K562 (cell line): ENCODE measurements around the gene MSX1. TPM values are rescaled to one million over a fixed set of nuclear protein-coding genes. Genes with fewer than 3 reads are reported as not detected.

Source experiments
- ATAC-seq: fragments of 200-7000 bp; cut with Tn5 transposase; 3 replicates; pipeline ENCODE4 v1.9.1; 2020; ENCODE audit warnings: moderate library complexity
- BruUV-seq: library from RNA; stranded (reverse); fragments of 400-500 nt; replicated peaks from 2 replicates; lab custom pipeline; 2021; lab: Mats Ljungman, UMichigan
- CTCF ChIA-PET: fragments of 300-600 bp; formaldehyde crosslinking; extraction: SDS; loops from one replicate; lab custom pipeline; 2021; ENCODE audit warnings: low intra/inter-chr PET ratio; lab: Yijun Ruan, JAX
- POLR2A ChIA-PET: fragments of 300-600, 350-650 bp; sonication (Branson Sonifier 250); formaldehyde crosslinking; extraction: SDS; loops from one replicate; lab custom pipeline; 2021; ENCODE audit warnings: antibody characterized with exemption, inconsistent platforms; lab: Yijun Ruan, JAX
- DNase-seq, 4 experiments: peaks; one replicate each; pipeline versions ENCODE4 v3.0.0 to v3.0.0-alpha.2; 2011 to 2018; ENCODE audit warnings: low spot score in 3 of 4, mixed read lengths in 3 of 4; ENCODE audit errors: extremely low read depth in 1 of 4
- FAIRE-seq: peaks from 2 replicates; lab custom pipeline; 2011; peaks lifted over from hg19 to GRCh38; lab: Jason Lieb, UNC
- H2AFZ ChIP-seq: 2 replicates; pipeline ENCODE4 v1.6.0; 2011; ENCODE audit warnings: low read depth, low read length, control low read depth, inconsistent platforms
- H3K27ac ChIP-seq: fragments of 200-600 bp; 3 replicates; pipeline ENCODE4 v1.8.0; 2011; ENCODE audit warnings: low read depth, mild to moderate bottlenecking, control low read depth, inconsistent platforms, low read length, moderate library complexity, mixed read lengths; ENCODE audit errors: extremely low read depth
- H3K27me3 ChIP-seq, 2 experiments: fragments of 300-600 bp in 1 of 2; 2 replicates in 1 of 2; 3 replicates in 1 of 2; pipeline versions ENCODE4 v1.6.0 to v1.8.0; 2011; ENCODE audit warnings: inconsistent platforms in 2 of 2, low read length in 2 of 2, mild to moderate bottlenecking in 1 of 2, mixed read lengths in 1 of 2, moderate library complexity in 1 of 2; ENCODE audit not compliant: control insufficient read depth in 2 of 2, insufficient read depth in 2 of 2
- H3K36me3 ChIP-seq: fragments of 300-600 bp; 3 replicates; pipeline ENCODE4 v1.8.0; 2011; ENCODE audit warnings: mild to moderate bottlenecking, low read length, inconsistent platforms; ENCODE audit not compliant: control insufficient read depth, insufficient read depth
- H3K4me1 ChIP-seq, 2 experiments: fragments of 200-600 bp in 1 of 2; replicated peaks in 1 of 2; 2 replicates in 1 of 2; 3 replicates in 1 of 2; pipeline versions ENCODE4 v1.5.1 to v1.8.0; 2011; ENCODE audit warnings: inconsistent platforms in 2 of 2, low read length in 2 of 2, mild to moderate bottlenecking in 1 of 2, mixed read lengths in 1 of 2, moderate library complexity in 1 of 2; ENCODE audit not compliant: control insufficient read depth in 2 of 2, insufficient read depth in 2 of 2
- H3K4me2 ChIP-seq: 2 replicates; pipeline ENCODE4 v1.6.1; 2011; ENCODE audit warnings: low read length, control low read depth, inconsistent platforms, mixed read lengths; ENCODE audit not compliant: insufficient read depth
- H3K4me3 ChIP-seq: fragments of 200-600 bp; sonication (generic), shearing (Covaris generic); 2 replicates; pipeline ENCODE4 v1.5.1; 2016; ENCODE audit warnings: control low read depth, inconsistent platforms
- H3K79me2 ChIP-seq: fragments of 200-600 bp; 3 replicates; pipeline ENCODE4 v1.8.0; 2011; ENCODE audit warnings: low read length, inconsistent platforms; ENCODE audit not compliant: control insufficient read depth, insufficient read depth
- H3K9ac ChIP-seq, 2 experiments: 2 replicates each; pipeline versions ENCODE4 v1.6.0 to v1.6.1; 2011; ENCODE audit warnings: low read depth in 2 of 2, low read length in 2 of 2, control low read depth in 1 of 2, inconsistent platforms in 1 of 2, mild to moderate bottlenecking in 1 of 2, mixed read lengths in 1 of 2; ENCODE audit not compliant: insufficient read depth in 1 of 2
- H3K9me1 ChIP-seq: one replicate; pipeline ENCODE4 v1.6.0; 2011; ENCODE audit warnings: inconsistent platforms, mild to moderate bottlenecking, low read length, moderate library complexity; ENCODE audit not compliant: control insufficient read depth, insufficient read depth
- H3K9me3 ChIP-seq: replicated peaks from 2 replicates; pipeline ENCODE4 v1.5.1; 2011; ENCODE audit warnings: low read depth, low read length, inconsistent platforms; ENCODE audit not compliant: control insufficient read depth, insufficient read depth
- H4K20me1 ChIP-seq: replicated peaks from 2 replicates; pipeline ENCODE4 v1.6.1; 2011; ENCODE audit warnings: low read length, inconsistent platforms, mixed read lengths; ENCODE audit not compliant: control insufficient read depth, insufficient read depth
- ARID2 ChIP-seq: fragments of 450-650 bp; IDR thresholded peaks from 2 replicates; pipeline ENCODE4 v1.6.1; 2017; ENCODE audit warnings: antibody characterized with exemption, mild to moderate bottlenecking
- CBX3 ChIP-seq, 2 experiments: IDR thresholded peaks; 1 replicate in 1 of 2; 2 replicates in 1 of 2; pipeline ENCODE4 v1.6.1; 2012; ENCODE audit warnings: inconsistent platforms in 2 of 2, low read length in 2 of 2, borderline replicate concordance in 1 of 2, control low read depth in 1 of 2
- FIP1L1 ChIP-seq: fragments of 200-400 bp; formaldehyde crosslinking; IDR thresholded peaks from 2 replicates; pipeline ENCODE4 v1.6.1; 2018; ENCODE audit warnings: mild to moderate bottlenecking, low read depth, low read length; ENCODE audit not compliant: poor library complexity, severe bottlenecking
- FOXK2 ChIP-seq, 2 experiments: fragments of 450-650 bp; IDR thresholded peaks in 1 of 2; conservative IDR thresholded peaks in 1 of 2; 2 replicates each; pipeline ENCODE4 v1.6.1; 2016; ENCODE audit warnings: low read depth in 2 of 2, mild to moderate bottlenecking in 1 of 2
- GABPB2 ChIP-seq: fragments of 250-450 bp; sonication (Bioruptor Pico); conservative IDR thresholded peaks from 2 replicates; pipeline ENCODE4 v1.5.1; 2021; ENCODE audit warnings: mild to moderate bottlenecking
- NR3C1 ChIP-seq: sonication (generic); formaldehyde crosslinking; IDR thresholded peaks from 2 replicates; pipeline ENCODE4 v1.8.1; 2022; ENCODE audit warnings: missing genetic modification reagents
- POLR2AphosphoS5 ChIP-seq: IDR thresholded peaks from 2 replicates; pipeline ENCODE4 v1.6.1; 2011; ENCODE audit warnings: mild to moderate bottlenecking, low read depth, low read length, moderate library complexity; ENCODE audit not compliant: control insufficient read depth, insufficient read depth
- SETDB1 ChIP-seq: IDR thresholded peaks from one replicate; pipeline ENCODE4 v1.6.1; 2012; ENCODE audit warnings: low read length, control low read depth, inconsistent platforms
- TAF15 ChIP-seq: fragments of 200-400 bp; formaldehyde crosslinking; IDR thresholded peaks from 2 replicates; pipeline ENCODE4 v1.6.1; 2017; ENCODE audit warnings: mild to moderate bottlenecking, low read depth, low read length, moderate library complexity
- ZFP30 ChIP-seq: fragments of 250-450 bp; sonication (Bioruptor Pico); IDR thresholded peaks from 2 replicates; pipeline ENCODE4 v1.8.0; 2022; ENCODE audit warnings: moderate library complexity, mild to moderate bottlenecking, inconsistent platforms, borderline replicate concordance
- ZNF165 ChIP-seq: fragments of 250-450 bp; sonication (Bioruptor Pico); IDR thresholded peaks from 2 replicates; pipeline ENCODE4 v1.4.0; 2020; ENCODE audit warnings: borderline replicate concordance
- ZNF398 ChIP-seq: fragments of 250-450 bp; sonication (Bioruptor Pico); IDR thresholded peaks from 2 replicates; pipeline ENCODE4 v1.8.0; 2021; ENCODE audit warnings: moderate library complexity, mild to moderate bottlenecking, inconsistent platforms
- ZNF785 ChIP-seq: fragments of 250-450 bp; sonication (Bioruptor Pico); IDR thresholded peaks from 2 replicates; pipeline ENCODE4 v1.4.0; 2020; ENCODE audit warnings: mild to moderate bottlenecking
- WGBS: fragments of 100-300 bp; shearing (Covaris generic); methylation state at CpG from one replicate; pipeline ENCODE4 v1.1.6; 2016; ENCODE audit warnings: low coverage, mixed read lengths; ENCODE audit not compliant: insufficient coverage; ENCODE audit errors: missing lambda C conversion rate; 5-methylcytosine and 5-hydroxymethylcytosine counted together
- in situ Hi-C: fragments of 300-500 bp; cut with MboI; formaldehyde crosslinking; loops from 4 replicates; pipeline ENCODE4 v1.15.0; 2018; ENCODE audit warnings: inconsistent platforms, mixed read lengths
- intact Hi-C: fragments of 100-400 bp; cut with micrococcal nuclease; formaldehyde crosslinking; loops from 2 replicates; pipeline ENCODE4 v1.14.2; 2022
- polyA plus RNA-seq, 8 experiments: library from polyadenylated mRNA; depleted of rRNA in 4 of 8; stranded (reverse) in 5 of 8; unstranded in 3 of 8; fragments of >200 nt; fragmentation: Nextera tagmentation in 2 of 8; fragmentation: Illumina TruSeq in 1 of 8; extraction: Ambion mirVana in 2 of 8; extraction: Trizol in 1 of 8; gene quantifications; 2 replicates each; pipeline versions ENCODE4 v1.2.1 to v1.2.3, GENCODE V29; 2011 to 2014; ENCODE audit warnings: inconsistent platforms in 1 of 8, missing spikeins in 1 of 8
- total RNA-seq, 7 experiments: library from RNA; depleted of rRNA in 6 of 7; stranded (reverse); fragments of >200 nt in 6 of 7; fragmentation: Illumina TruSeq in 2 of 7; extraction: Trizol in 2 of 7; gene quantifications; 2 replicates each; pipeline versions ENCODE4 v1.2.1 to v1.2.3, GENCODE V29; 2011 to 2021; ENCODE audit warnings: low replicate concordance in 1 of 7
- TF ChIP-seq, protein P1 (sequence below): fragments of 200-800 bp; sonication (Bioruptor generic); IDR thresholded peaks from 2 replicates; pipeline ENCODE4 v1.6.1; 2017; ENCODE audit warnings: missing genetic modification characterization, missing compliant biosample characterization
- TF ChIP-seq, protein P2 (sequence below), 2 experiments: IDR thresholded peaks; 2 replicates each; pipeline ENCODE4 v1.6.1; 2012; ENCODE audit warnings: improper control_type of control experiment in 2 of 2, low read depth in 2 of 2, low read length in 2 of 2, borderline replicate concordance in 1 of 2

MSX1 gene
- total and polyA plus RNA-seq, 9 of the 15 experiments (the other 6 are each of a cell fraction or from before 2014, with no cell fraction given): 1.3 to 6.3 (median 2.3) TPM

GRCh38 chr4:4840351-4840750 is 19.1 kb upstream of the MSX1 start (continued):
- TF ChIP-seq CBX3 (IDR thresholded peaks at IDR 0.05; ENCODE audit: borderline replicate concordance in 1 of 2, low read length in 2 of 2) (no peak), ZNF398 (no peak)
- TF ChIP-seq, all 486 proteins: peak for 0

- Histone ChIP-seq H3K27me3 (peaks cover 2 to 27% of the 10 kb centered on the region in 2 experiments; a peak in 2 of 5 replicates), H3K4me3 (no peak overlapping the region), H3K9me1 (no peaks in the 10 kb centered on the region), H3K4me2 (no peak overlapping the region), H3K79me2 (no peaks in the 10 kb centered on the region), H3K9ac (no peak overlapping the region), H3K36me3 (no peaks in the 10 kb centered on the region), H2AFZ (no peak overlapping the region), H3K4me1 (no peaks in the 10 kb centered on the region), H3K9me3 (no peaks in the 10 kb centered on the region), H3K27ac (no peak overlapping the region), H4K20me1 (peaks cover 3% of the 10 kb centered on the region; the same call in 1 of the 2 replicates)
- FAIRE-seq (no peak), ATAC-seq (no peak), DNase-seq (no peak)
- whole genome bisulfite sequencing: under 1% methylated on average over 9 of the region's 9 CpGs
- no TSS peak for BruUV-seq
- in situ Hi-C loops (no loop called here), intact Hi-C loops (no loop called here)
- POLR2A ChIA-PET: no interaction called here
- CTCF ChIA-PET: no interaction called here
- TF ChIP-seq GABPB2 (CRISPR knock-in tag) (no peak), POLR2AphosphoS5 (no peak), FIP1L1 (no peak), ZFP30 (CRISPR knock-in tag) (no peak), ZNF165 (no peak), SETDB1 (no peak), NR3C1 (CRISPR knock-in tag) (no peak), TAF15 (no peak), FOXK2 (conservative IDR thresholded peaks at IDR 0.05 in 1 of 2, IDR thresholded peaks at IDR 0.05 in 1 of 2; ENCODE audit: low read depth in 2 of 2) (no peak), ZNF785 (no peak), ARID2 (no peak)
- TF ChIP-seq, protein P1, sequence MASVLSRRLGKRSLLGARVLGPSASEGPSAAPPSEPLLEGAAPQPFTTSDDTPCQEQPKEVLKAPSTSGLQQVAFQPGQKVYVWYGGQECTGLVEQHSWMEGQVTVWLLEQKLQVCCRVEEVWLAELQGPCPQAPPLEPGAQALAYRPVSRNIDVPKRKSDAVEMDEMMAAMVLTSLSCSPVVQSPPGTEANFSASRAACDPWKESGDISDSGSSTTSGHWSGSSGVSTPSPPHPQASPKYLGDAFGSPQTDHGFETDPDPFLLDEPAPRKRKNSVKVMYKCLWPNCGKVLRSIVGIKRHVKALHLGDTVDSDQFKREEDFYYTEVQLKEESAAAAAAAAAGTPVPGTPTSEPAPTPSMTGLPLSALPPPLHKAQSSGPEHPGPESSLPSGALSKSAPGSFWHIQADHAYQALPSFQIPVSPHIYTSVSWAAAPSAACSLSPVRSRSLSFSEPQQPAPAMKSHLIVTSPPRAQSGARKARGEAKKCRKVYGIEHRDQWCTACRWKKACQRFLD (CRISPR knock-in tag): no peak
- TF ChIP-seq, protein P2, sequence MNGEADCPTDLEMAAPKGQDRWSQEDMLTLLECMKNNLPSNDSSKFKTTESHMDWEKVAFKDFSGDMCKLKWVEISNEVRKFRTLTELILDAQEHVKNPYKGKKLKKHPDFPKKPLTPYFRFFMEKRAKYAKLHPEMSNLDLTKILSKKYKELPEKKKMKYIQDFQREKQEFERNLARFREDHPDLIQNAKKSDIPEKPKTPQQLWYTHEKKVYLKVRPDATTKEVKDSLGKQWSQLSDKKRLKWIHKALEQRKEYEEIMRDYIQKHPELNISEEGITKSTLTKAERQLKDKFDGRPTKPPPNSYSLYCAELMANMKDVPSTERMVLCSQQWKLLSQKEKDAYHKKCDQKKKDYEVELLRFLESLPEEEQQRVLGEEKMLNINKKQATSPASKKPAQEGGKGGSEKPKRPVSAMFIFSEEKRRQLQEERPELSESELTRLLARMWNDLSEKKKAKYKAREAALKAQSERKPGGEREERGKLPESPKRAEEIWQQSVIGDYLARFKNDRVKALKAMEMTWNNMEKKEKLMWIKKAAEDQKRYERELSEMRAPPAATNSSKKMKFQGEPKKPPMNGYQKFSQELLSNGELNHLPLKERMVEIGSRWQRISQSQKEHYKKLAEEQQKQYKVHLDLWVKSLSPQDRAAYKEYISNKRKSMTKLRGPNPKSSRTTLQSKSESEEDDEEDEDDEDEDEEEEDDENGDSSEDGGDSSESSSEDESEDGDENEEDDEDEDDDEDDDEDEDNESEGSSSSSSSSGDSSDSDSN (IDR thresholded peaks at IDR 0.05; ENCODE audit: borderline replicate concordance in 1 of 2, low read depth in 2 of 2, low read length in 2 of 2): no peak
Measured at GRCh38 chr4:4841156-4841555, 18.3 kb upstream of the MSX1 start.
